Measurements from ENCODE around the gene MAFB.
"Not testable (repeated sequence)": the region's sequence is repeated elsewhere in the genome, so short reads cannot be mapped to it uniquely, and the experiment has no call there.

The MAFB gene

DNA sequence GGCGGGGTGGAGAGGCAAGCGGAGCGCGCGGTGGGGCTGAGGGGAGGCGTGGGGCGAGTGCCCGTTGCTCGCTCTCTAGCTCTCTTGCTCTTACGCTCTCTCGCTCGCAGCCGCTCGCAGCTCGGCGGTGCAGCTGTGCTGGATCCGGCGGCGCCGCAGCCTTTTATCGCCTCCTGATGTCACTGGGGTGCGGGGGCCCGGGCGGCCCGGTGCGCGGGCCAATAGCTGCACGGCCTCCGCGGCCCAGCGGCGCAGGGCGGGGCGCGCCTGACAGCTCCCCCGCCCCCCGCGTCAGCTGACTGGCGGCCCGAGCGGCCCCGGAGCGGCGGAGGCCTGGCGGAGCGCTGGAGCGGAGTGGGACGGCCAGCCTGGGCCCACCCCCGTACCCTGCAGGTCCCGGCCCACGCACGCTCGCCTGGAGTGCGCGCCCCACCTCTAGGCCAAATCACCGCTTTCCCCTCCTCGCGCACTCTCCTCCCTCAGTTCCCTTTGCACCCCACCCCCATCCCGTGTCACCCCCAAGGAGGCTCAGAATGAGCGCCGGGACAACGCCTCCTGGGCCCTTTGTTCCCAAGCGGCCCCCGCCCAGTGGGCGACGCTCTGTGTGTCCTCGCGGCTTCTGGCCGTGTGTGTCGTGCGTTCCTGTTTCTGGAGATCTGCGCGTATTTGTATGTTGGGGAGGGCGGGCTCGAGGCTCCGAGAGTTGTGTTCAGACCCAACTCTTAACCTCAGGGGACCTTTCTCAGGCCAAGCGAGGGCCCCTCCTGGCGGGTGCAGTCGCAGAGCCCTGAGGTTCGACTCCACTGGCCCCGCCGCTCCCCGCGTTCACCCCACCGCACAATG, at the start of gene MAFB:
TSS of gene MAFB (minus strand) at position 137 of the 843 bp plus-strand sequence. CDS start 386 bp downstream, outside the sequence.
- peak; percentile 35 for DNase-seq

DNA sequence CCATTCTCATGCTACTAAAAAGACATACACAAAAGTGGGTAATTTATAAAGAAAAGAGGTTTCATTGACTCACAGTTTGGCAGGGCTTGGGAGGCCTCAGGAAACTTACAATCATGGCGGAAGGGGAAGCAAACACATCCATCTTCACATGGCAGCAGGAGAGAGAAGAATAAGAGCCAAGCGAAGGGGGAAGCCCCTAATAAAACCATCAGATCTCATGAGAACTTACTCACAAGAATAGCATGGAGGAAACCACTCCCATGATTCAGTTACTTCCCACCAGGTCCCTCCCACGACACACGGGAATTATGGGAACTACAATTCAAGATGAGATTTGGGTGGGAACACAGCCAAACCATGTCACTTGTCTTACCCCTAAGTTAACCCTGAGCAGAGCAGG, 47.4 kb upstream of the MAFB start:
- not testable (repeated sequence) for DNase-seq

GRCh38 chr20:40728996-40729395, 40.0 kb upstream of the MAFB start:
- no peak for DNase-seq

GRCh38 chr20:40728470-40728869, 39.4 kb upstream of the MAFB start:
- DNase-seq, result no peak

DNA sequence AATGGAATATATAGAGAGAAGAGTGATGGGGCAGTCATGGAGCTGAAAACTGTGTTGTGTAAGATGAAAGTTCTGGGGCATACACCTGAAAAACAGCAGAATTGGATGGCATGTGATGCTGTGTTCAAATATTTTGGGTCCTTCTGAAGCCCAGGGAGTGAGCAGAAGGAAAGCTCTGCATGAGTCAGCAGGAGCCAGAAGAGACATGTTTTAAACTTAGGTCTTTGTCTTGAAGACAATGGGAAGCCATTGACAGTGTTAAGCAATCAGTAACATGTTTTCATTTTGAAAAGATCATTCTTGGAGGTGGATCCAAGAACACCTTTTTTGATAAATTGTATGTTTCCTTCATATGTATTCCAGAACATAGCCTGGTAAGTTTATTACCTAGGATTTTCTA, 38.9 kb upstream of the MAFB start:
- DNase-seq, result no peak

DNA sequence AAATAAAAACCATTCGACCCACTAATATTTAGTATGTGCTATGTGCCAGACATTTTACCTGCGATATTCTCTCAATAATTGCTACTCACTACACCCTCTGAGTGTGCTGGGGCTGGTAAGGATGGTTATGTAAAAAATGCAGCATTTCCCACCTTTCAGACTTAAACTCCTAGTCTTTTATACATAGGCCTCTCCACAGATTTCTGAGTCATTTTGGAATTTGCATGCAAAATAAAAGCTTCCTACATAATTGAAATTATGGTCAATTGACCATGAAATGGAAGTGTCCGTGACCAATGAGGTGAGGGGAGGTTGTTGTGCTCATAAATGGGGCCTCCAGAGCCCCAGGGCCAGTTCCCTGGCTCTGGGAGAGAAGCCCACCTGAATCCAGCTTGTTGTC, 37.7 kb upstream of the MAFB start:
- DNase-seq, result no peak

- no peak for DNase-seq
These were observed 35.5 kb upstream of the MAFB start for GRCh38 chr20:40724566-40724965.

DNA sequence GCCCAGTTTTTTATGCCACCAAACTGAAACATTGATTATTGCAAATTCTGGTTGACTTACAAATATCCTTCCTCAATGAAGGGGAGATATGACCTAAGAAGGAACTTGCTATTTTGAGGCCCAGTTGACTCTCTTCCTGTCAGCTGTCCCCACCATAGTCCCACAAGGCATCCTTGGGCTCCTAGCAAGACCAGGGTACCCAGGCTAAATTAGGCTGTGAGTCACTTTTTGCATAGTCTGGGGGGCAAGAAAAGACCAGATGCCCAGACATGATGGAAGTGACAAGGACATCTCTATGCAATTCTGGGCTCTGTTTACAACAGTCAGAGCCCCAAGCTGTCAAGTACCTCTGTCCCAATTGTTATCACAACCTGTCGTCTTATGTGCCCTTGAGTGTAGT, 31.8 kb upstream of the MAFB start:
- no peak for DNase-seq

- DNase-seq, result no peak
These were observed 31.1 kb upstream of the MAFB start for GRCh38 chr20:40720099-40720498.

DNA sequence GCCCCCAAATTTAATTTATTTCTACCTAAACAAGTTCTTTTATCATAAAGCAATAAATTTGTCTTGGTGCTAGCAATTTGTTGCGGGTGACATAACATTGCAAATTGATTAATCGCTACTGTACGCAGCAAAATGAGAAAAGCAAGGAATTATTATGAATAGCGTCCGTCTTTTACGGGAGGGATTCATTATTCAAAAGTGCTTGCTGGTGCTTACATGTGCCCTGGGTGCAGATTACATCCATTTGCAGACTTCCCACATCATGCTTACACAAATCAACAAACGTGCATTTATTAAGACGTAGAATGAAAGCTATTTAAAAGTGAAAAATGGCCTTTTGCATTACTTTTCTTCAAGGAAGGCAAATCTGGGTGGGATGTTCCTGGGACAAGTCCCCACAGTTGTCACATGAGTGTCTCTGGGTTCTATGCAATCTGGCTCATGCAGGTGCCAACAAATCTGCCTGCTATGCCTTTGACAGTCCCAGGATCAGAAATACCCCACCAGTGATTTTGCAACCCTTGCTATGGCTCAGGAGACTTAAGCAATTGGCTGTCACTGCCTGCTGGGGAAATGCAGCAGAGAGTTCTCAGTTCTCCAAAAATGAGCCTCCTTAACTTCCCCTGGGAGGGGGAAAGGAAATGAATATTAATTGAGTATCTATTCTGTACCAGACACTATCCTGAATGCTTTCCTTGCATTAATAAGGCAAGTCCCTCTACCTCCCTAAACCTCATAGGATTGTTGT, 30.1 kb upstream of the MAFB start:
- DNase-seq, result no peak

- DNase-seq, result no peak
These were observed 29.4 kb upstream of the MAFB start for GRCh38 chr20:40718214-40718977.

DNA sequence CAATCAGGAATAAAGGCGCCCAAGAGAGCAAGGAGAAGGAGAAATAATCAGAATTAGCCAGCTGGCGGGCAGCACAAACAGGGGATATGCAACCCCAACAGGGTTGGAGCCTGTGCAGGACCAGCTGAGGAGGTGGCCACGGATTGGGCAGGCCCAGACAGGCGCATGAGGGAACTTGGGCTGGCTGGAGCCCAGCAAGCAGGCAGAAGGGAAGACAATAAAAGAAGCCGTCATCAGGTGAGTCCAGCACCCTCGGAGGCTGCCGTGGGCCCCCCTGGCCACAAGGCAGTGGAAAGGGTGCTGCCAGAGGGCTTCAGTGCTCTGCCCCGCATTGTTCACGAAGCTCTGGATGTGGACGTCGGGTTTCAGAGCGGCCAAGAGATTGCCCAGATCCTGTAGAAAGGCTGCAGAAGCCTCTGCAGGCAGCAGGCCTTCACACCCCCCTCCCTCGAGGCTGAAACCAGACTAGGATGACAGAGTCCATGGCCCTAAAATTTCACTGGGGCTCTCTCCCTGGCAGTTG, 28.4 kb upstream of the MAFB start:
- DNase-seq, result no peak

GRCh38 chr20:40715491-40715890, 26.5 kb upstream of the MAFB start:
- DNase-seq, result no peak

DNA sequence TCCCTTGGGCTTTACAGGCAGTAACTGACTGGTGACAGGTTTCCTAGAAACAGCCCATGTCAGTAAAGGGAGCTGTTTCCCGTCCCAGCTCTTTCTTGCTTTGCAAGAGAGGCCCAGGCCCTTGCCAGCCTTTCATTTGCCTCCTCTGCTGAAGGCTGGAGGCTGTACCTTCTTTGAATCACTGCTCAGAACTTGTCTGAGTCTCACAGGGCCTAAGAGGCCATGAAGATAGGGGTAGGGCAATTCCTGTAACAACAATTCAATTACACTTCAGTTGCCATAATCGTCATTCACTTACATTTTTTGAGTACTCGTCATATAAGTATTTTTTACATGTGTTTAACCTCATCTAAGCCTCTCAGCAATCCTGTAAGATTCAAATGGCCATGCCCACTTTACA, 25.9 kb upstream of the MAFB start:
- DNase-seq, result no peak

GRCh38 chr20:40714109-40714508, 25.1 kb upstream of the MAFB start:
- no peak for DNase-seq

- DNase-seq, result no peak
These were observed 24.5 kb upstream of the MAFB start for GRCh38 chr20:40713508-40713907.

- no peak for DNase-seq
These were observed 22.0 kb upstream of the MAFB start for GRCh38 chr20:40711079-40711478.

GRCh38 chr20:40710603-40711002, 21.6 kb upstream of the MAFB start:
- DNase-seq, result no peak

GRCh38 chr20:40706977-40707582, 18.0 kb upstream of the MAFB start:
- DNase-seq, result no peak

DNA sequence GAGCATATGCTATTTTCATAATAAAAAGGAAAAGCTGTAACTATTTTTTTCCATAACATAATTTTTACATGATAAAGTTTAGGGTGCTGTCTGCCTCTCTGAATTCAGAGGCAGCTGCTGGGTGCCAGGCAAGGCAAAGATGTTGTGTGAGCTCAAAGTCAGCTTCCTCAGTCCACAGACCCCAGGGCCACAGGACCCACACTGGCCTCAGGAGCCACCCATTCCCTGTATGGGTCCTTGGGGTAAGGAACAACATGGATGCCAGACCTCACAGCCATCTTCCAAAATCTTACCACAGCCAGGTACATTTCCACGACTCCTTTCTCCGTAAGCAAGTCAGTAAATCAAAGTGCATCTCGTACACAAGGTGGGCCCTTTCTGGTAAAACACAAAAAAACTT, 16.4 kb upstream of the MAFB start:
- DNase-seq, result no peak

DNA sequence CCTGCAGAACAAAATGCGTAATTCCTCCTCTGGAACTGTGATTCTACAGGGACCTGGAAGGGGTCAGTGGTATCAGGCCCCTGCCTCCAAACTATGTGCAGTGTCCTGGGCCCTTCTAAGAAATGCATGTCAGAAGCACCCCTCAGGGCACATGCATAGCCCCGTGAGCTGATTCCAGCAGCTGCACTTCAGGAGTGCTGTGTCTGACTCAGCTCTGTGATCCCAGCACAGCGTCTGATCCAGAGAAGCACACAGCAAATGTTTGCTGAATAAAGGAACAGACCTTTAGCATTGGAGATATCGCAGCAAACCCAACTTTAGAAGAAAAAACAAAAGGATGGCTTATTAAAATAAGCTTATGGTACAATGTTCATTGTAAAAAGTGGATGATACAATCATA, 15.8 kb upstream of the MAFB start:
- no peak for DNase-seq

DNA sequence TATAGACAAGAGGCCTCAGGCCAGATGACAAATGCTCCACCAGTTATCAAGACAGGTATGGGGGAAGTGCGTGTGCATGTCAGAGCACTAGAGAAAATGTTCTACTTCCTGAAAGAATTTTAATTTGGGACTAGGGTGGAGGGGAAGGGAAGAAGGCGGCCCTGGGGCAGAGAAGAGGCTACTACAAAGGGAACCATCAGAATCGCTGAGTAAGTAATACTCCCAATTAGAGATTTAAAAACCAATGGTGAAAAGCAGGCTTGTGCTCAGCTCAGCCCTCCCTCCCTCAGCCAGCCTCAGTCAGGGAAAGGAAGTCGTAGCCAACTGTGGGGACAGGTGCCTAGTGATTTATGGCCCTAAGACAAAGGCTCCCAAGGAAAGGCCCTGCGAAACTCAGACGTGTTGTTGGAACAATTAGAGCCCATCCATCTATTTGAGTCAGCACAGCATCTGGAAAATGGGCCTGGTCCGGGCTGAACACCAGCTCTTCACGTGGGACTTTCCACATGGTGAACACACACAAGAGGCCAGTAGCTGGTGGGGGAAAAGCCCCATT, 15.0 kb upstream of the MAFB start:
- DNase-seq, result no peak

- DNase-seq, result no peak
These were observed 13.5 kb upstream of the MAFB start for GRCh38 chr20:40702504-40702903.

All from stimulated activated CD4-positive, alpha-beta T cell treated with anti-CD3 and anti-CD28 coated beads, Interleukin-1b, Interleukin-23, amount 100 ng/mL, for 48 hours (primary cell).